OCI-LY3 (cell line): Measurements from ENCODE around the gene SLC26A4.

ENCODE experiments used
- CTCF ChIP-seq: fragments of 200-600, 300-600 bp; sonication (generic); IDR thresholded peaks from 2 replicates; pipeline ENCODE4 v1.5.1; 2014; ENCODE audit warnings: antibody characterized with exemption, low read length, low read depth
- EZH2phosphoT487 ChIP-seq: fragments of 200-600 bp; shearing (Covaris generic); IDR thresholded peaks from 2 replicates; pipeline ENCODE4 v1.6.1; 2018; ENCODE audit warnings: antibody characterized with exemption, mixed run types, low read depth

GRCh38 chr7:107728276-107728675 is 67.6 kb downstream of the SLC26A4 start:
- no peak for TF ChIP-seq CTCF
- no peak for TF ChIP-seq EZH2phosphoT487
